GM12878 (cell line): Measurements from ENCODE around the gene HLA-DQB1. TPM values are rescaled to one million over a fixed set of nuclear protein-coding genes. Genes with fewer than 3 reads are reported as not detected.

Experiments used
- ATAC-seq: fragments of 200-7000 bp; cut with Tn5 transposase; 3 replicates; pipeline ENCODE4 v1.9.1; 2020; ENCODE audit warnings: mild to moderate bottlenecking, moderate library complexity
- BruUV-seq: library from RNA; stranded (reverse); fragments of 400-500 nt; replicated peaks from 2 replicates; lab custom pipeline; 2021; lab: Mats Ljungman, UMichigan
- CTCF ChIA-PET: fragments of 300-600 bp; sonication (Branson Sonifier 250); formaldehyde crosslinking; extraction: SDS; loops from one replicate; lab custom pipeline; 2021; ENCODE audit warnings: inconsistent platforms; lab: Yijun Ruan, JAX
- POLR2A ChIA-PET: fragments of 350-600 bp; formaldehyde crosslinking; extraction: SDS; loops from one replicate; lab custom pipeline; 2021; ENCODE audit warnings: inconsistent platforms; lab: Charles Lee
- RAD21 ChIA-PET: fragments of 300-600 bp; sonication (Branson Sonifier 250); formaldehyde crosslinking; loops from one replicate; lab custom pipeline; 2023; ENCODE audit warnings: antibody characterized with exemption; ENCODE audit not compliant: unreplicated experiment; lab: Charles Lee
- SMC1A ChIA-PET: fragments of 300-600 bp; sonication (Branson Sonifier 250); formaldehyde crosslinking; loops from one replicate; lab custom pipeline; 2023; ENCODE audit not compliant: unreplicated experiment, uncharacterized antibody; lab: Charles Lee
- DNase-seq: peaks from one replicate; pipeline ENCODE4 v3.0.0-alpha.2; 2011; ENCODE audit warnings: low read depth, low spot score
- FAIRE-seq: peaks from 3 replicates; lab custom pipeline; 2011; peaks lifted over from hg19 to GRCh38; lab: Jason Lieb, UNC
- H2AFZ ChIP-seq: 2 replicates; pipeline ENCODE4 v1.6.0; 2011; ENCODE audit warnings: low read depth, low read length, control low read depth; ENCODE audit not compliant: control insufficient read depth
- H3K27ac ChIP-seq: 2 replicates; pipeline ENCODE4 v1.5.1; 2011; ENCODE audit warnings: control low read depth; ENCODE audit not compliant: control insufficient read depth, insufficient read depth
- H3K27me3 ChIP-seq, 2 experiments: replicated peaks in 1 of 2; 2 replicates each; pipeline versions ENCODE4 v1.6.0 to v1.6.1; 2011; ENCODE audit warnings: low read length in 1 of 2; ENCODE audit not compliant: control insufficient read depth in 2 of 2, insufficient read depth in 2 of 2
- H3K36me3 ChIP-seq, 2 experiments: 2 replicates each; pipeline ENCODE4 v1.5.1; 2011; ENCODE audit warnings: low read length in 1 of 2; ENCODE audit not compliant: control insufficient read depth in 2 of 2, insufficient read depth in 2 of 2
- H3K4me1 ChIP-seq: 2 replicates; pipeline ENCODE4 v1.6.1; 2011; ENCODE audit warnings: mild to moderate bottlenecking, low read length, moderate library complexity, mixed read lengths; ENCODE audit not compliant: control insufficient read depth, insufficient read depth
- H3K4me2 ChIP-seq: 2 replicates; pipeline ENCODE4 v1.6.0; 2011; ENCODE audit warnings: control low read depth; ENCODE audit not compliant: control insufficient read depth, insufficient read depth
- H3K4me3 ChIP-seq: fragments of 200-600 bp; sonication (generic); 2 replicates; pipeline ENCODE4 v1.5.1; 2016
- H3K79me2 ChIP-seq: 2 replicates; pipeline ENCODE4 v1.6.0; 2011; ENCODE audit warnings: low read length; ENCODE audit not compliant: control insufficient read depth, insufficient read depth
- H3K9ac ChIP-seq: 2 replicates; pipeline ENCODE4 v1.8.0; 2011; ENCODE audit warnings: low read length, control low read depth, mixed read lengths; ENCODE audit not compliant: control insufficient read depth, insufficient read depth
- H3K9me3 ChIP-seq: replicated peaks from 3 replicates; pipeline ENCODE4 v1.5.1; 2011; ENCODE audit warnings: mild to moderate bottlenecking, low read length; ENCODE audit not compliant: control insufficient read depth, insufficient read depth
- H4K20me1 ChIP-seq: 2 replicates; pipeline ENCODE4 v1.6.0; 2011; ENCODE audit not compliant: control insufficient read depth, insufficient read depth
- ATF2 ChIP-seq: IDR thresholded peaks from 2 replicates; pipeline ENCODE4 v1.6.1; 2012; ENCODE audit warnings: low read length, inconsistent platforms
- BRCA1 ChIP-seq: IDR thresholded peaks from 2 replicates; pipeline ENCODE4 v1.6.1; 2011; ENCODE audit warnings: low read depth, low read length, improper control_type of control experiment
- CEBPZ ChIP-seq: fragments of 150-350 bp; IDR thresholded peaks from 2 replicates; pipeline ENCODE4 v1.6.1; 2016; ENCODE audit warnings: low read depth, low read length
- CHD1 ChIP-seq: IDR thresholded peaks from 2 replicates; pipeline ENCODE4 v1.6.1; 2012; ENCODE audit warnings: low read depth, low read length, improper control_type of control experiment
- DPF2 ChIP-seq: fragments of 450-650 bp; IDR thresholded peaks from 2 replicates; pipeline ENCODE4 v1.6.1; 2017; ENCODE audit warnings: mild to moderate bottlenecking
- NFYB ChIP-seq: IDR thresholded peaks from 2 replicates; pipeline ENCODE4 v1.6.1; 2011; ENCODE audit warnings: low read depth, mild to moderate bottlenecking, low read length, improper control_type of control experiment, moderate library complexity; ENCODE audit not compliant: insufficient read depth
- PML ChIP-seq: IDR thresholded peaks from 2 replicates; pipeline ENCODE4 v1.6.1; 2012; ENCODE audit warnings: low read length, inconsistent platforms
- POLR2AphosphoS2 ChIP-seq: IDR thresholded peaks from 2 replicates; pipeline ENCODE4 v1.6.1; 2011; ENCODE audit warnings: low read depth, mild to moderate bottlenecking, low read length, improper control_type of control experiment, moderate library complexity
- POLR2AphosphoS5 ChIP-seq: IDR thresholded peaks from 2 replicates; pipeline ENCODE4 v1.6.1; 2011; ENCODE audit warnings: mild to moderate bottlenecking, low read length, inconsistent platforms
- SMAD1 ChIP-seq: fragments of 450-650 bp; IDR thresholded peaks from 2 replicates; pipeline ENCODE4 v1.6.1; 2018; ENCODE audit warnings: mild to moderate bottlenecking, low read depth; ENCODE audit not compliant: partially characterized antibody
- SRF ChIP-seq, 2 experiments: IDR thresholded peaks; 2 replicates each; pipeline ENCODE4 v1.6.1; 2011; ENCODE audit warnings: low read depth in 2 of 2, low read length in 2 of 2, mild to moderate bottlenecking in 1 of 2, moderate library complexity in 1 of 2
- ZBED1 ChIP-seq: IDR thresholded peaks from 2 replicates; pipeline ENCODE4 v1.6.1; 2016; ENCODE audit warnings: borderline replicate concordance
- ZNF207 ChIP-seq: fragments of 450-650 bp; IDR thresholded peaks from 2 replicates; pipeline ENCODE4 v1.6.1; 2014; ENCODE audit warnings: antibody characterized with exemption, mild to moderate bottlenecking, borderline replicate concordance
- ZNF687 ChIP-seq: fragments of 450-650 bp; IDR thresholded peaks from 2 replicates; pipeline ENCODE4 v1.6.1; 2017; ENCODE audit warnings: mild to moderate bottlenecking, moderate library complexity
- WGBS: methylation state at CpG from one replicate; pipeline ENCODE4 v1.1.6; 2016; ENCODE audit warnings: low lambda C conversion rate; ENCODE audit not compliant: insufficient replicate concordance, insufficient coverage; ENCODE audit errors: missing lambda C conversion rate; 5-methylcytosine and 5-hydroxymethylcytosine counted together
- in situ Hi-C: fragments of 300-500 bp; cut with MboI; formaldehyde crosslinking; loops from 9 replicates; pipeline ENCODE4 v1.14.3; 2018; ENCODE audit warnings: mixed read lengths
- intact Hi-C: fragments of 100-400 bp; cut with micrococcal nuclease; formaldehyde crosslinking; loops from one replicate; pipeline ENCODE4 v1.14.2; 2022; ENCODE audit not compliant: unreplicated experiment
- polyA plus RNA-seq, 11 experiments: library from polyadenylated mRNA; depleted of rRNA in 4 of 11; unstranded in 6 of 11; stranded (reverse) in 5 of 11; fragments of >200 nt; fragmentation: Nextera tagmentation in 4 of 11; fragmentation: Illumina TruSeq in 1 of 11; extraction: Ambion mirVana in 4 of 11; extraction: Trizol in 1 of 11; gene quantifications; 1 replicate in 1 of 11; 2 replicates in 10 of 11; pipeline versions ENCODE4 v1.2.1 to v1.2.3, GENCODE V29; 2011 to 2016; ENCODE audit warnings: inconsistent platforms in 2 of 11, missing spikeins in 2 of 11, low read depth in 1 of 11
- total RNA-seq, 4 experiments: library from RNA; depleted of rRNA in 3 of 4; stranded (reverse); fragments of >200 nt in 3 of 4; fragmentation: Illumina TruSeq in 1 of 4; extraction: Trizol in 1 of 4; gene quantifications; 2 replicates each; pipeline versions ENCODE4 v1.2.1 to v1.2.3, GENCODE V29; 2013 to 2021

Gene HLA-DQB1
- total and polyA plus RNA-seq, 10 of the 15 experiments (the other 5 are each of a cell fraction or from before 2014, with no cell fraction given): 38.1 to 403 (median 91.4) TPM

- CTCF ChIA-PET: interaction anchor here (0.9 to 1.5 kb wide), 8 partner anchors 23 to 231 kb away, joined by 3 to 7 read pairs (median 4); partner anchors contain the start of gene HLA-DQB1
- 0% methylated on average over 7 of the region's 7 CpGs for WGBS
- no peak for FAIRE-seq
- Histone ChIP-seq H3K9me3 (no peaks in the 10 kb centered on the region), H3K9ac (peak within 1 kb of the TSS; percentile 90), H3K4me2 (peak within 1 kb of the TSS; percentile 80), H3K36me3 (no peaks in the 10 kb centered on the region; a peak in 2 of 4 replicates), H3K27me3 (no peaks in the 10 kb centered on the region), H4K20me1 (no peaks in the 10 kb centered on the region), H3K27ac (peak within 1 kb of the TSS; percentile 95), H2AFZ (no peak within 1 kb of the TSS), H3K4me3 (peak within 1 kb of the TSS; percentile 70), H3K4me1 (peaks cover 12% of the 10 kb centered on the region), H3K79me2 (peaks cover 50% of the 10 kb centered on the region)
- RAD21 ChIA-PET: interaction anchor here (0.8 to 9.3 kb wide), 13 partner anchors 14 to 202 kb away, joined by 3 to 102 read pairs (median 7); partner anchors contain the start of genes HLA-DQB1, HLA-DRA and HLA-DRB1
- intact Hi-C loops: loop anchor here (2.0 to 5.0 kb wide), 5 partner anchors 15 to 200 kb away; partner anchors contain the start of genes HLA-DRA and HLA-DRB1
- POLR2A ChIA-PET: interaction anchor here (0.6 to 10.8 kb wide), 15 partner anchors 9 to 360 kb away, joined by 3 to 168 read pairs (median 12); partner anchors contain the start of genes HLA-DQB1, HLA-DRA and HLA-DRB1
- ATAC-seq: peak; percentile 74
- in situ Hi-C loops: loop anchor here (5.0 kb wide), 1 partner anchor 105 kb away; the partner anchor contains the start of gene HLA-DQA2
- TSS peak; percentile 85 for BruUV-seq
- peak; percentile 91 for DNase-seq
- SMC1A ChIA-PET: interaction anchor here (0.8 to 11.4 kb wide), 17 partner anchors 9 to 205 kb away, joined by 3 to 124 read pairs (median 5); partner anchors contain the start of genes HLA-DQB1, HLA-DRA and HLA-DRB1
- peak; percentile 96 for TF ChIP-seq POLR2AphosphoS2
- TF ChIP-seq SMAD1: peak; percentile 94
- TF ChIP-seq ZNF687: peak; percentile 64
- peak; percentile 99 for TF ChIP-seq POLR2AphosphoS5
- peak; percentile 99 for TF ChIP-seq PML
- no peak for TF ChIP-seq ATF2
- no peak for TF ChIP-seq DPF2
- 0 out of 2 replicates have a peak, but pooled peaks have one; percentile 67 for TF ChIP-seq CHD1
- TF ChIP-seq NFYB: peak; percentile 83
- TF ChIP-seq ZNF207: no peak
- no peak for TF ChIP-seq SRF (IDR thresholded peaks at IDR 0.05; ENCODE audit: low read depth in 2 of 2, low read length in 2 of 2)
- TF ChIP-seq CEBPZ: no peak
- no peak for TF ChIP-seq BRCA1
- peak; percentile 75 for TF ChIP-seq ZBED1
These were observed 29.1 kb downstream of the HLA-DQB1 start, which contains the start of gene HLA-DQA1 for GRCh38 chr6:32637219-32637880. Gene HLA-DQA1 (plus strand): TSS chr6:32637406. CDS start chr6:32637459, 53 bp downstream.
